Measurements from ENCODE around the gene SF3A2. TPM values are rescaled to one million over a fixed set of nuclear protein-coding genes. Genes with fewer than 3 reads are reported as not detected.

SF3A2 gene
- total and polyA plus RNA-seq, 2 donors (not counting 1 experiment from before 2014, with no cell fraction given) = 98.2 to 140 TPM

DNA sequence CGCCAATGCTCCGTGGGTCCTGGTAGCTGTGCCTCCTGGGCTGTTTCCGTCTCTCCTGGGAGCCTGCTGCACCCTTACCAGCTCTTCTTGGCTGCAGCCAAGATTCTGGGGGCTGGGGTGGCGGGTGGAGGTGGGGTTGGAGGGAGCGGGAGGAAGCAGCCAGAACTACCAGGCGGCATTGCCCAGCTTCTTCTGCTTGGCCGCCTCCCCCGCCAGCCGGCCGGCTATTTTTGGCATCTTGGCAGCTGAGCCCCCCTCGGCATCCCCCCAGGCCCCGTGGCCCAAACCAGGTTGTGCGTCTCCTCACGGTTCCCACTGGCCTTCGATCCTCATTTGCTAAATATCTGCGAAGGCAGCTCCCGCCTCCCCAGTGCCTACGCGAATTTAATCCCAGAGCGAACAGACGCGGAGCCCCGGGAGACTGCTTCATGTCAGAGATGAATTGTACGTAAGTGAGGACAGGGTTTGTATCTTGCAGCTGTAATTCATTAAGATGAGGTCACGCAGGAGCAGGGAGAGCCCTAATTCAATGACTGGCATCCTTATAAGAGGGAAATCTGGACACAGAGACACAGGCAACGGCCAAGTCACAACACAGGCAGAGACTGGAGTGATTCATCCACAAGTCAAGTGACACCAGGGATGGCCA lies 58.2 kb downstream of the SF3A2 start:
- no peaks in the 10 kb centered on the region for H3K27me3 ChIP-seq (replicated peaks in 1 of 4; ENCODE audit: control extremely low read depth in 1 of 4, control insufficient read depth in 3 of 4, insufficient read depth in 4 of 4, low read length in 3 of 4)
- ChIA-PET CTCF (interaction anchor here (1.0 to 3.7 kb wide), 7 partner anchors 10 to 342 kb away, joined by 3 to 22 read pairs (median 4); no protein-coding TSS in a partner anchor), POLR2A (interaction anchor here (0.8 to 2.3 kb wide), 12 partner anchors 7 to 99 kb away, joined by 3 to 8 read pairs (median 3); partner anchors contain the start of genes LINGO3 and PEAK3)
- Mint-ChIP-seq H3K27ac (peak overlapping the region; percentile 64), H3K9me3 (ENCODE audit: insufficient read depth) (no peaks in the 10 kb centered on the region), H3K27me3 (no peaks in the 10 kb centered on the region), H3K4me1 (peaks cover 38% of the 10 kb centered on the region), H3K4me3 (peak overlapping the region; percentile 81)
- intact Hi-C loops (cut with micrococcal nuclease) = no loop called here
- peaks cover 52% of the 10 kb centered on the region for H4K20me1 ChIP-seq (ENCODE audit: control insufficient read depth, insufficient read depth, low read length, poor library complexity, severe bottlenecking)
- H2AFZ ChIP-seq (ENCODE audit: insufficient read depth, low read depth, low read length, poor library complexity, severe bottlenecking) = no peak overlapping the region
- H3K4me1 ChIP-seq (ENCODE audit: control insufficient read depth in 2 of 2, insufficient read depth in 2 of 2, low read length in 2 of 2) = peaks cover 27 to 61% of the 10 kb centered on the region in 2 donors
- DNase-seq (no peak), ATAC-seq (ENCODE audit: low read depth) (no peak)
- no peak for TF ChIP-seq CTCF (IDR thresholded peaks at IDR 0.05)
- TF ChIP-seq EZH2 (IDR thresholded peaks at IDR 0.05; ENCODE audit: borderline replicate concordance, insufficient read depth, low read depth, low read length, poor library complexity, severe bottlenecking) = no peak
- peak overlapping the region; percentile 23 for H3K9ac ChIP-seq (ENCODE audit: low read length)
- H3K4me3 ChIP-seq (ENCODE audit: control extremely low read depth in 1 of 5, extremely low read depth in 1 of 5, insufficient read depth in 1 of 5, low read depth in 2 of 5, low read length in 4 of 5) = peak overlapping the region in 1 of 5 experiments; percentile 9
- H3K27ac ChIP-seq (ENCODE audit: low read length in 2 of 2) = peak overlapping the region in 1 of 2 donors; percentile 55
- H3K4me2 ChIP-seq (replicated peaks; ENCODE audit: low read depth, low read length, poor library complexity, severe bottlenecking) = peak overlapping the region; percentile 72
- H3K36me3 ChIP-seq (replicated peaks in 1 of 2; ENCODE audit: control extremely low read depth in 1 of 2, control insufficient read depth in 1 of 2, extremely low read depth in 1 of 2, insufficient read depth in 2 of 2, low read length in 1 of 2) = peaks cover 0 to 23% of the 10 kb centered on the region in 2 experiments
- H3K79me2 ChIP-seq (ENCODE audit: control insufficient read depth, insufficient read depth, low read length) = peaks cover 58% of the 10 kb centered on the region
- 47% methylated on average over 26 of the region's 26 CpGs for WGBS (ENCODE audit: insufficient coverage)
- peaks cover 0 to 3% (median 0%) of the 10 kb centered on the region in 3 donors for H3K9me3 ChIP-seq (ENCODE audit: control extremely low read depth in 1 of 3, control insufficient read depth in 2 of 3, insufficient read depth in 1 of 3, low read length in 2 of 3)

- TF ChIP-seq CTCF (IDR thresholded peaks at IDR 0.05) = no peak
- TF ChIP-seq EZH2 (IDR thresholded peaks at IDR 0.05; ENCODE audit: borderline replicate concordance, insufficient read depth, low read depth, low read length, poor library complexity, severe bottlenecking) = no peak
- no peak overlapping the region for H3K9ac ChIP-seq (ENCODE audit: low read length)
- no peak overlapping the region for H3K4me2 ChIP-seq (replicated peaks; ENCODE audit: low read depth, low read length, poor library complexity, severe bottlenecking)
- peaks cover 0 to 6% (median 0%) of the 10 kb centered on the region in 3 donors for H3K9me3 ChIP-seq (ENCODE audit: control extremely low read depth in 1 of 3, control insufficient read depth in 2 of 3, insufficient read depth in 1 of 3, low read length in 2 of 3)
- Mint-ChIP-seq H3K4me3 (no peak overlapping the region), H3K9me3 (ENCODE audit: insufficient read depth) (no peaks in the 10 kb centered on the region), H3K27me3 (no peaks in the 10 kb centered on the region), H3K4me1 (peaks cover 42% of the 10 kb centered on the region), H3K27ac (peak overlapping the region; percentile 26)
- peaks cover 56% of the 10 kb centered on the region for H4K20me1 ChIP-seq (ENCODE audit: control insufficient read depth, insufficient read depth, low read length, poor library complexity, severe bottlenecking)
- ChIA-PET POLR2A (interaction anchor here (1.0 to 1.5 kb wide), 3 partner anchors 11 to 32 kb away, joined by 3 to 4 read pairs (median 4); partner anchors contain the start of gene LINGO3), CTCF (interaction anchor here (1.0 to 3.7 kb wide), 3 partner anchors 22 to 46 kb away, joined by 3 to 22 read pairs (median 3); no protein-coding TSS in a partner anchor)
- H3K36me3 ChIP-seq (replicated peaks in 1 of 2; ENCODE audit: control extremely low read depth in 1 of 2, control insufficient read depth in 1 of 2, extremely low read depth in 1 of 2, insufficient read depth in 2 of 2, low read length in 1 of 2) = peaks cover 0 to 23% of the 10 kb centered on the region in 2 experiments
- intact Hi-C loops (cut with micrococcal nuclease) = no loop called here
- no peak overlapping the region for H3K4me3 ChIP-seq (ENCODE audit: control extremely low read depth in 1 of 5, extremely low read depth in 1 of 5, insufficient read depth in 1 of 5, low read depth in 2 of 5, low read length in 4 of 5)
- DNase-seq (no peak), ATAC-seq (ENCODE audit: low read depth) (no peak)
- 91% methylated on average over 15 of the region's 16 CpGs for WGBS (ENCODE audit: insufficient coverage)
- H3K27ac ChIP-seq (ENCODE audit: low read length in 2 of 2) = no peak overlapping the region
- peaks cover 49% of the 10 kb centered on the region for H3K79me2 ChIP-seq (ENCODE audit: control insufficient read depth, insufficient read depth, low read length)
- no peaks in the 10 kb centered on the region for H3K27me3 ChIP-seq (replicated peaks in 1 of 4; ENCODE audit: control extremely low read depth in 1 of 4, control insufficient read depth in 3 of 4, insufficient read depth in 4 of 4, low read length in 3 of 4)
- peaks cover 38 to 72% of the 10 kb centered on the region in 2 donors for H3K4me1 ChIP-seq (ENCODE audit: control insufficient read depth in 2 of 2, insufficient read depth in 2 of 2, low read length in 2 of 2)
- H2AFZ ChIP-seq (ENCODE audit: insufficient read depth, low read depth, low read length, poor library complexity, severe bottlenecking) = no peak overlapping the region
These were observed 59.5 kb downstream of the SF3A2 start for GRCh38 chr19:2296141-2296540.
